ENCODE measurements around the gene OR52D1. TPM values are rescaled to one million over a fixed set of nuclear protein-coding genes. Genes with fewer than 3 reads are reported as not detected.

OR52D1 gene
- total RNA-seq, 3 donors from 2014 or later, result not detected

DNA sequence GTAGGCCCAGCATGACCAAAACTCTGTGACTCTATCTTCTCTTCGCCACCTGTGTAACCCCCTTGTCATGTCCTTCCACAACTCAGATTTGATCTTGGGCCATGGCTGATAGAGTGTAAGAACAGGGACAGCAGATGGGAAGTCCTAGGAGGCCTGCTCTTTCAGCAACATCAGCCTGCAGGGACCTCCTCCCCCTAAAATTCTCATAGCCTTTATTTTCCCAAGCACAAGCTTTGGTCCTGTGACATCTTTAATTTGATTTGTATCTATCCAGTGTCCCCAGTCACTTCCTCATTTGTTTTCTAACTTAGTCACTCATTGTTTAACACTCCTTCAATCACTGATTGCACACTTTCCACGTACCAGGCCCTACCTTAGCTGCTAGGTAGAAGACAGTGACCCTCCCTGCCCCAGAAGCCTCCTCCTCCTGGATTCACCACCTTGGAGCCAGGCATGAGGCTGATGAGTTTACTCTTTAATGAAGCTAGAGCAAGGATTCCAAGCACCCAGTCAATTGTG lies 16.0 kb downstream of the OR52D1 start:
- no peaks in the 10 kb centered on the region for H3K9me3 ChIP-seq
- intact Hi-C loops (cut with DNase I, micrococcal nuclease), result no loop called here
- no peak overlapping the region for H3K4me3 ChIP-seq
- no peaks in the 10 kb centered on the region for H3K4me1 ChIP-seq (ENCODE audit: low read depth)
- DNase-seq, result no peak
- H3K36me3 ChIP-seq (ENCODE audit: low read depth), result no peaks in the 10 kb centered on the region
- ATAC-seq, result no peak
- TF ChIP-seq, protein P1, sequence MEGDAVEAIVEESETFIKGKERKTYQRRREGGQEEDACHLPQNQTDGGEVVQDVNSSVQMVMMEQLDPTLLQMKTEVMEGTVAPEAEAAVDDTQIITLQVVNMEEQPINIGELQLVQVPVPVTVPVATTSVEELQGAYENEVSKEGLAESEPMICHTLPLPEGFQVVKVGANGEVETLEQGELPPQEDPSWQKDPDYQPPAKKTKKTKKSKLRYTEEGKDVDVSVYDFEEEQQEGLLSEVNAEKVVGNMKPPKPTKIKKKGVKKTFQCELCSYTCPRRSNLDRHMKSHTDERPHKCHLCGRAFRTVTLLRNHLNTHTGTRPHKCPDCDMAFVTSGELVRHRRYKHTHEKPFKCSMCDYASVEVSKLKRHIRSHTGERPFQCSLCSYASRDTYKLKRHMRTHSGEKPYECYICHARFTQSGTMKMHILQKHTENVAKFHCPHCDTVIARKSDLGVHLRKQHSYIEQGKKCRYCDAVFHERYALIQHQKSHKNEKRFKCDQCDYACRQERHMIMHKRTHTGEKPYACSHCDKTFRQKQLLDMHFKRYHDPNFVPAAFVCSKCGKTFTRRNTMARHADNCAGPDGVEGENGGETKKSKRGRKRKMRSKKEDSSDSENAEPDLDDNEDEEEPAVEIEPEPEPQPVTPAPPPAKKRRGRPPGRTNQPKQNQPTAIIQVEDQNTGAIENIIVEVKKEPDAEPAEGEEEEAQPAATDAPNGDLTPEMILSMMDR (IDR thresholded peaks at IDR 0.05), result no peak

GRCh38 chr11:5505363-5506048 lies 17.0 kb downstream of the OR52D1 start:
- no peak for ATAC-seq
- TF ChIP-seq, protein P1 (IDR thresholded peaks at IDR 0.05), result no peak
- Histone ChIP-seq H3K4me1 (ENCODE audit: low read depth) (no peaks in the 10 kb centered on the region), H3K36me3 (ENCODE audit: low read depth) (no peaks in the 10 kb centered on the region), H3K4me3 (no peak overlapping the region), H3K9me3 (no peaks in the 10 kb centered on the region)
- intact Hi-C loops (cut with DNase I, micrococcal nuclease), result no loop called here
- DNase-seq, result no peak

DNA sequence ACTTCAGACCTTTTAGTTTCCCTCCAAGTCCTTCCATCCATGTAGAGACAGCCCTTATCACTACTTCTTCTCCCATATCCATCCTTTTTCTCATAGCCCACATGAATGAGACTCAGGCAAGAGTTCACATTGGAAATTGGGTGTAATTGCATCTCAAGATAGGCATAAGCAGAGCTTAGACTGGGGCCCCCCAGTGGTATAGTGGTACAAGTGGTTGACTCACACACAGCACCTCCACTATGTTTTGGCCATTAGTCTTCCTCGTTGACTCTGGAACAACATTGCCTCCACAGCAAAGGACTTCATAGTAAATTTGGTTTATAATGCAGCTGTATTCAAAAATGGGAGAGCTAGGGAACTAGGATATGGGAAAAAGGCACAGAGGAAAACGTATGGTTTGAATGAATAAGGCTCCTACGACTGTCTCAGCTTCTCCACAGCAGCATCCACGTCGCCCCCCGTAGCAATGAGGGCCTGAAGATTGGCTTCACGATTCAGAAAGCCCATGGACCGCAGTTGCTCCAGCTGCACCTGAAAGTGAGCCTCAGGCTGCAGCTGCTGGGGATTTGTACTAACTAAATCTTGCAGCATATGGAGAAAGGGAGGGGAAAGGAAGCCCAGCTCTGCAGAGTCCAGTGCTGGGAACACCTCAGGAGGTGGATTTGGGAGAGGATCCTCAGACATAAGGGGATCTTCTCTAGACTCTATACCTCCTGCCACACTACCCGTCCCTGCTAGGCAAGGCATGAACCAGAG lies 18.9 kb downstream of the OR52D1 start:
- DNase-seq (no peak), ATAC-seq (no peak)
- Histone ChIP-seq H3K36me3 (ENCODE audit: low read depth) (no peaks in the 10 kb centered on the region), H3K4me1 (ENCODE audit: low read depth) (no peaks in the 10 kb centered on the region), H3K9me3 (no peaks in the 10 kb centered on the region), H3K4me3 (no peak overlapping the region)
- intact Hi-C loops (cut with DNase I, micrococcal nuclease), result no loop called here
- TF ChIP-seq, protein P1 (IDR thresholded peaks at IDR 0.05), result no peak

GRCh38 chr11:5507933-5508305 lies 19.4 kb downstream of the OR52D1 start:
- Histone ChIP-seq H3K36me3 (ENCODE audit: low read depth) (no peaks in the 10 kb centered on the region), H3K4me1 (ENCODE audit: low read depth) (no peaks in the 10 kb centered on the region), H3K9me3 (no peaks in the 10 kb centered on the region), H3K4me3 (no peak overlapping the region)
- DNase-seq (no peak), ATAC-seq (no peak)
- intact Hi-C loops (cut with DNase I, micrococcal nuclease), result no loop called here
- TF ChIP-seq, protein P1 (IDR thresholded peaks at IDR 0.05), result no peak

- H3K36me3 ChIP-seq (ENCODE audit: low read depth), result no peaks in the 10 kb centered on the region
- H3K9me3 ChIP-seq, result no peaks in the 10 kb centered on the region
- ATAC-seq (no peak), DNase-seq (no peak)
- no peak overlapping the region for H3K4me3 ChIP-seq
- no peaks in the 10 kb centered on the region for H3K4me1 ChIP-seq (ENCODE audit: low read depth)
- intact Hi-C loops (cut with DNase I, micrococcal nuclease), result no loop called here
- TF ChIP-seq, protein P1 (IDR thresholded peaks at IDR 0.05), result no peak
Measured at GRCh38 chr11:5508605-5509004, 20.1 kb downstream of the OR52D1 start.

Data from mucosa of descending colon (tissue), 3 donors.